Ectodermal cell (in vitro differentiated cells): ENCODE data around the gene ZNF827.

ENCODE experiments used
- H3K27ac ChIP-seq: 2 replicates; pipeline ENCODE4 v1.7.0; 2013; ENCODE audit warnings: mild to moderate bottlenecking, low read depth, low read length; ENCODE audit not compliant: insufficient read depth, poor library complexity, severe bottlenecking
- H3K27me3 ChIP-seq: 2 replicates; pipeline ENCODE4 v1.7.0; 2013; ENCODE audit warnings: mild to moderate bottlenecking, low read length; ENCODE audit not compliant: insufficient read depth, control insufficient read depth, poor library complexity, severe bottlenecking
- H3K36me3 ChIP-seq: one replicate; pipeline ENCODE4 v1.7.0; 2013; ENCODE audit warnings: low read length; ENCODE audit not compliant: control insufficient read depth, insufficient read depth
- H3K4me1 ChIP-seq: one replicate; pipeline ENCODE4 v1.7.0; 2013; ENCODE audit warnings: low read length; ENCODE audit not compliant: control insufficient read depth, insufficient read depth
- H3K4me3 ChIP-seq: 2 replicates; pipeline ENCODE4 v1.7.0; 2013; ENCODE audit warnings: low read depth, low read length, control low read depth; ENCODE audit not compliant: insufficient read depth
- H3K9me3 ChIP-seq: 2 replicates; pipeline ENCODE4 v1.7.0; 2013; ENCODE audit warnings: mild to moderate bottlenecking, low read length, moderate library complexity; ENCODE audit not compliant: control insufficient read depth
- WGBS, 2 experiments: methylation state at CpG; one replicate each; pipeline ENCODE4 v1.1.7; 2013; ENCODE audit warnings: missing lambda C conversion rate in 2 of 2; 5-methylcytosine and 5-hydroxymethylcytosine counted together

The ZNF827 gene

DNA sequence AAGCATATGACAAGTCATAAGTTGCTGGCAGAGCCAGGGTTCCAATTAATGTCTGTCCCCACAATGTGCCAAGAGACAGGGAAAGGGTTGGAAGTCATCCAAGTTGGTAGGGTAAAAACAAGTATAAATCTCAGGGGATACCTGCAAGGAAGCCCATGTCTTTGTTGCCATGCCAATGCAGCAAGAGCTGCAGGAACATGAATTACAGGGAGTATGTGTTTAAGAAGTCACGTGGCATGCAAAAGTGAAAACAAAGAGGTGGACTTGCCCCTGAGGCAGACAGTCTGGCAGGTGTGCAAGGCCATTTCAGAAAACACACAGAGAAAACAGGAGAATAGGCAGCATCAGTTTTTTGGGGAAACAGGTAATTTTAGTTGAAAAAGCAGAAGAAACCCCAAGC is 229.3 kb downstream of the ZNF827 start:
- no peaks in the 10 kb centered on the region for H3K9me3 ChIP-seq
- no peaks in the 10 kb centered on the region for H3K27me3 ChIP-seq
- H3K36me3 ChIP-seq = no peaks in the 10 kb centered on the region
- H3K4me1 ChIP-seq = no peaks in the 10 kb centered on the region
- 91 to 95% methylated on average over 1 of the region's 1 CpG for WGBS, 2 experiments
- H3K4me3 ChIP-seq = no peak overlapping the region
- no peak overlapping the region for H3K27ac ChIP-seq
